Inflammatory macrophage (primary cell): ENCODE data around the gene TAGLN2.

Source experiments
- DNase-seq, 2 donors: peaks; one replicate each; pipeline ENCODE4 v3.0.0-alpha.2; 2020 to 2022
- total RNA-seq, 18 experiments: gene quantifications; one replicate each; lab custom pipeline; 2026; ENCODE audit warnings: mixed read lengths in 6 of 18, inconsistent platforms in 2 of 18; lab: John Stamatoyannopoulos, UW

Gene TAGLN2
- total RNA-seq = 129 to 223 (median 159) reads per million in 18 experiments

DNA sequence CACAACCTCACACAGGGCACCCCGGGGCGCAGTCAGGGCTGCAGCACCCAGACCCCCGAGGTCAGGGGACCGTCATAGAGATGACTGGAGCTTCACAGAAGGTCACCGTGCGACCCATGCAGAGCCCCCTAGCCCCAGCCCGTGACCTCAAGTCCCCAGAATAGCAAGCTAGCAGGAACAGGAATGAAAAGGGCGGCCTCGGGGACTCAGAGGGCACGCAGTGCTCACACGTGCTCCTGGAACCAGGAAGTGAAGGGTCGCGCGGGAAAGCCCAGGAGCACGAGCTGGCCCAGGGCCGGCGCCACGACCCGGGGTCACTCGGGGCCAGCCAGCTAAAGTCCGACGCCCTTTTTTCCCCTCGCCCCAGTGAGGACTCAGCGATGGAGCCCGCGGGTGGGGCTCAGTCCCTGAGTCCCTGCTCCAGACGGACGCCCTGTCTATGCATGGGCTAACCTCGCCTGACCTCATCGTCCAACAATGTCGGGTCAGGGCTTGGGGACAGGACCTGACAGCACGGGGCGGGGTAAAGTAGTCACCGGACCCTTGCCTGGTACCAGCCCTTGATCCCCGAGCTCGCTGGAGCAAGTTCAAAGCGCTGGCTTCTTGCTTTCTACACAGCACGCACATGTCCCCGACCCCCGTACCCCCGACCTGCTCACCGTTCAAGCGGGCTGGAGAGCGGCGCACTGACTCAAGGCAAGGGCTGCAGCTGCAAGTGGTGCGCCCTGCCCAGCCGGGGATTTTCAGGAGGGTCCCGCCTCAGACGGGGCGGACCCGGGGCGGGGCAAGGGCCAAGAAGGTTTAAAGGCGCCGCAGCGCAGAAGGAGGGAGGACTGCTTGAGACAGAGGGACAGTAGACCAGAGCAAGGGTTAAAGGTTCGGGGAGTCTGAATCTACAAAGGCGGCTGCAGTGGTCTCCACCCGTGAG lies at the start of gene TAGLN2:
TAGLN2 (minus strand) TSS at position 717 of the 928 bp plus-strand sequence. CDS start 4,998 bp downstream, outside the sequence.
- DNase-seq = peak; percentile 84 to 86

DNA sequence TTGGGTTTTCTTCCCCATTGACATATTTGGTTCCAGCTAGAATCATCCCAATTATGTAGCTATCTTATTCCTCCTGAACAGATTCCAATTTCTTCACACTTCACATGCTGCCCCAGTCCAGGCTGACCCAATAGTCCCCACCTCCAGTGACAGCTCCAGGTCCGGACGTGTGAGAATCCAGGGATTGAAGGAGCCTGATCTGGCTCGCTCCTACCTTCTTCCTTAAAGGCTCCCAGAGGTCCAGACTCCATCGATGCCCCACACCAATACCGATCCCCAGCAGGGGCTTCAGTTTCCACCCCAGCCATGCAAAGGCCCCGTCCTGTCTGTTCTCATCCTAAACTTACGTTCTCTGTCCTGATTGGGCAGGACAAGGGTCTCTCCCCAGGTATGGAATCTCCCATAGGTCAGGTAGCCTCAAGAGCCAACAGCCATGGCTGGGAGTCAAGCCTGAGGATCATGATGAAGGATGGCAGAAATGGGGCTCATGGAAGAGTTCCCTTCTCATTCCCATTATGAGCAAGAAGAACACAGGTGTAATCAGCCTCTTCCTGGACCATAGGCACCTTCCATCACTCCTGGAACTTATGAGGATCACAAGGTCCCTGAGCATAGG lies 49.2 kb upstream of the TAGLN2 start:
- DNase-seq = no peak

DNA sequence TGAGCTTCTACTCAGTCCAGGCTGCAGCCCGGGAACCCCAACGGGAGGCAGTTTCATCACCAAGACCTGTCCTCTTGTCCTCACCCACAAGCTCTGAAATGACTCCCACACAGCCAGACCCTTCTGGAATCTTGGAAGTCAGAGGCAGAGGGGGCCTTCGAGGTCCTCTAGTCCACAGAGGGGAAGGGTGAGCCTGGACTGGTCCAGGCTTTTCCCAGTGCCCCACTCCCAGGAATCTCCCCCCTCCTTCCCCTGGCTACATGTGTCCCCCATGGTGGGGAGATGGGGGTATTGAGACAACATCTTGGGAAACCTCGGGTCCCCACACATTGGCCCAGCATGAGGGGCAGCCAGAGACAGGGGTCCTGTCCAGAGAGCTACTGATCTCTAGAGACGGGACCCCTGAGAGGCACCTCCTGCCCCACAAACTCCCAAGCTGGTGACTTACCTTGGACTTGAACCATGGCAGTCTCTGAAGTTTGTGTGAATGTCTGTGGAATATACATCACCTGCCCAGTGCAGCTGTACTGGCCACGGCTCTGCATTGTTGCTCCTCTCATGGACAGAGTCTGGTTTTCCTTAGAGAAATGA lies 48.1 kb upstream of the TAGLN2 start:
- no peak for DNase-seq

DNA sequence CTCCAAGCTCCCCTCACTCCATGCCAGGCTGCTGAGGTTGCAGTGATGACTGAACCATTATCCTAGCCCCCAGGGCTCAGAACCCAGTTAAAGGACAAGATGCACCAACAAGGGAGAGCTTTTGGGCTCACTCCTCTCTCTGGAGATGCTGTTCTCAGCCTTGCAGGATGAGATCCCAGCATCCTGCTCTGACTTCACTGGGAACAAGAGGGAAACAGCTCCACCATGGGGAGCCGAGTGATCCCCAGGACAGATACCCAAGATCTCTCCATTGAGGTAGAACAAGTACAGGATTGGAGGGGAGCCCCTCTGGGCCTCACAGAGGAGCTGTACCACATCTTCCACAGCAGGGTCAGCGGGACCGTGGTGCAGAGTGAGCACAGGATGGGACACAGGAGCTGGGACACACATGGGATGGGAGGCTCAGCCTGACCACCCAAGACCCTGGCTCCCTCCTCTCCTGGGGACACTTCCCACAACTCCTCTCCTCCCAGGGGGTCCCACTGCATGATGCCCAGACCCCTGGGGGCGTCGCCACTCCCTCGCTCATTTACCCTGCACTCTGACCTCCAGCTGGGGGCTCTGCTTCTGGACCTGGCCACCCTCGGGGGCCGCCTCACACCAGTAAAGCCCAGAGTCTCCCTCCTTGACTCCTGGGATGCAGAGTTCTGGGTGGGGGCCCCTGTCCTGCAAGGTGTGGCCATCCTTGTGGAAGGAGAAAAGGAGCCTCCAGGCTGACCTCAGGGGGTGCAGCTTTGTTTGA lies 47.3 kb upstream of the TAGLN2 start:
- DNase-seq = no peak

- DNase-seq = no peak
Measured at GRCh38 chr1:159970932-159971342, 45.6 kb upstream of the TAGLN2 start.

GRCh38 chr1:159968901-159969300 lies 43.6 kb upstream of the TAGLN2 start:
- no peak for DNase-seq

GRCh38 chr1:159965263-159965662 lies 40.0 kb upstream of the TAGLN2 start:
- no peak for DNase-seq

DNA sequence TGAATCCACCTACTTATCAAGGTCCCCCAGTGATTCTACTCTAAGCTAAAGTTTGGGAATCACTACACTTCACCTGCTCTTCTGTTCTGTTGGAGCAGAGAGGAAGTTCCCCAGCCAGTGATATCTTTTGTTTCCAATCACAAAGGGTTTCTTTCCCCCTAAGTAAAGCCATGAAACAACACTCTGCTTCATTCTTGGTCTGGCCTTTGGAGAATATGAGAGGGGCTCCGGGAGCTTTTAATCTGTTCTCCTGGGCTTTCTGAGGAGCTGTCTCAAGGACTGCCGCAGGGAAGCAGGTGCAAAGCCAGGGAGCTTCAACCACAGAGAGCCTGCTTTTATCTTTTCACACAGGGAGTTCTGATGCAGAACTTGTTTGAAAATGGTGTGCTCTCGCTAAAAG lies 38.8 kb upstream of the TAGLN2 start:
- no peak for DNase-seq

DNA sequence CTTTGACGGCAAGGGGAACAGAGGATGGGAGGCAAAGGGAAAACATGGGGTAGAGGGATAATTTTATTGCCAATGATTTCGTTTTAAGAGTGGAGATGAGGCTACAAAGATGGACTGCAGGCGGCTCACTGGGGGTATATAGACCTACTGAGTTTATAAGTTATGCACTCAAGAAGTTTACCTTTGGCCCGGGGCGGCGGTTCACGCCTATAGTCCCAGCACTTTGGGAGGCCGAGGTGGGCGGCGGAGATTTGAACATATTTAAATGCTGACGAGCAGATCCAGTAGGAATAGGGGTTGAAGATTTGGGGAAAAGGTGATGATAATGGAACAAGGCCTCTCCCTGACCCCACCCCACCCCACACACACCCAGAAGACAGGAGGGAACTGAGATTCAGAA lies 36.9 kb upstream of the TAGLN2 start:
- no peak for DNase-seq

- DNase-seq = no peak
Measured at GRCh38 chr1:159961636-159962035, 36.3 kb upstream of the TAGLN2 start.

DNA sequence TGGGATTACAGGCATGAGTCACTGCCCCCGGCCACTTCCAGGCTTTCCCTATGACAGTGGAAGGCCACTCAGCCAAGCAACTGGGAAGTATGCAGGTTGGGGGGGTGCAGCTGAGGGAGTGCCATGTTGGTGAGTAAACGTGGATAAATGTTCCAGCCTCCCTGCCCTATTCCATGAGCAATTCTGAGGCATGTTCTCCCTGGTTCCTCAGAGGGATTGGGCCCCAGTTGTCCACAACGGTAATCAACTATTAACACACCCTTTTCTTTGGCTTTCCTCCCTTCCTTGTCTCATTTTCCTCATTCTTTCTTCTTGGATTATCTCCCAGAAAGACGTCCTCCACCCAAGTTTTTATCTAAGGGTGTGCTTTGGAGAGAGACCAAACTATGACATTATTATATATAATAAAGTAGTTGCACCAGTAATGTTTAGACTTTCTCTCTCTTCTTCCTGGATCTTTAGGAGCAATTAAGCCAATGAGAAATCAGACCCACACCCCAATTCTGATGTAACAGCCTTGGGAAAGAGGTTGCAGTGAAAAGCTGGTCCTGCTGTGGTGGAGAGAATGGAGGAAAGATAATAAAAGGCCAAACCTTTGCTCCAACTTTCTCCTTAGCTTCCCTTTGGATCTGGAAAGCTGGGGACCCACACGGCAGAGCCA lies 35.5 kb upstream of the TAGLN2 start:
- no peak for DNase-seq

- no peak for DNase-seq
Measured at GRCh38 chr1:159959451-159959850, 34.1 kb upstream of the TAGLN2 start.

DNA sequence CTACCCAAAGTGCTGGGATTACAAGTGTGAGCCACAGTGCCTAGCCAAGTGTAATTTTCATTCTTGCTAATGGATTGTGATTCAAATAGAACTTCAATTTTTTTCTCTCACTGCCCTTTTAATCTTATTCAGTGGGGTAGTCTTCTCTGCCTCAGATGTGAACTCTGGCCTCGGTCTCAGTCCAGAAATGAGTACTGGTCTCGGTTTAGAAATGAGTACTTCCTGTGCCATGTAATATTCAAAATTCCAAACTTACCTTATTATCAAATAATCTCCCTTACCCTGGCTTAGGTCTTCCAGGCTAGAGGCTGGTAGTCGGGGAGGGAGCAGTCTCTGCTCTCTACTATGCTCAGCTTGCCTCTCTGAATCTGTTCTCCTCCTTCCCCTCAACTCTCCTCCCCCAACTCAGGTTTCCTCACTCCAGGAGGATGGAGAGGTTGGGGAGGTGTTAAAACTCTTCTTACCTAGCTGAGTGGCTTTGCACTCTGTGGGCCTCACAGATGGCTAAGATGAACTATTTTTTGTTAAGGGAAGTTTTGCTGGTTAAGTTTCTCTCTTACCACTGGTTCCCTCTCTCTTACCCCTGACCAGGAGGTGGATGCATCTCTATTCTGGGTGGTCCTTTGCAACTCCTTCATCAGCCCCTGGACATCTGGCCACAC lies 33.5 kb upstream of the TAGLN2 start:
- DNase-seq = no peak

DNA sequence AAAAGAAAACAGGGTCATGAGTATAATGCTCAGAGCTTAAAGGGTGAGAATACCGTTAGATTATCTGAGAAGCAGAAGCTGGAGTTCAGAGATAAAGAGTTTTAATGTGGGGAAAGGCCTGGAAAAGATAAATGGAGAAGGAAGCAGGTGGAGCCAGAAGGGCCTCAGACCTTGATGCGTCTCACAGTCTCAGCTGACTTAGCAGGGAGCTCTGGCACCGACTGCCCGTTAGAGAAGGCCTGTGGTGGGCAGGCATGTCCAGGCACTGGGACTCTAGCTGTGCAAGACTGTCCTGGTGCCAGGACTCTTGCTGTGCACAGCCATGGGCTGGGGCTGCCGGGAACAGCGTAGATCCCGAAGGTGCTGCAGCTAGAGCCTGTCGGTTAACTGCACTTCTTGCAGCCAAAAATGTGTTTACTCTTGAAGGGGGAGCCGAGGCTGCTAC lies 32.5 kb upstream of the TAGLN2 start:
- no peak for DNase-seq

DNA sequence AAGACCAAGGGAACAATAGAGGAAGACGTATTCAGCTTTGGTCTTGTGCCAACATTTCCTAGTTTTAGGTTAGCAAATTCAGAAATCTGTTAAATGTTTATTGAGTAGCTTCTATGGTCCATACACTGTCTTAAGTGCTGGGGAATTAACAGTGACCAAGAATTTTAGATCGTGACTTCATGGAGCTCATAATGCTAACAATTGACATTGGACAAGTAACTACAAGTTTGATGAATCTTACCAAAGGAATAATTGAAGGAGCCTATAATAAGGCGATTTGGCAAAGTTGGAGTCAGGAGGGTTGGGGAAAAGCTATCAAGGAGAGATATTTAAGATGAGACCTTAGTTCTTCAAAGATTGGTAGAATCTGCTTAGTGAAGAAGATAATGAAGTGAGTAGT lies 30.1 kb upstream of the TAGLN2 start:
- no peak for DNase-seq

- peak; percentile 74 to 85 for DNase-seq
Measured at GRCh38 chr1:159953536-159954515, 28.5 kb upstream of the TAGLN2 start, which contains the start of gene SLAMF9. TSS of gene SLAMF9 (minus strand) at chr1:159954237. CDS start at chr1:159954137, 100 bp downstream.

GRCh38 chr1:159952932-159953331 lies 27.6 kb upstream of the TAGLN2 start:
- DNase-seq = no peak

DNA sequence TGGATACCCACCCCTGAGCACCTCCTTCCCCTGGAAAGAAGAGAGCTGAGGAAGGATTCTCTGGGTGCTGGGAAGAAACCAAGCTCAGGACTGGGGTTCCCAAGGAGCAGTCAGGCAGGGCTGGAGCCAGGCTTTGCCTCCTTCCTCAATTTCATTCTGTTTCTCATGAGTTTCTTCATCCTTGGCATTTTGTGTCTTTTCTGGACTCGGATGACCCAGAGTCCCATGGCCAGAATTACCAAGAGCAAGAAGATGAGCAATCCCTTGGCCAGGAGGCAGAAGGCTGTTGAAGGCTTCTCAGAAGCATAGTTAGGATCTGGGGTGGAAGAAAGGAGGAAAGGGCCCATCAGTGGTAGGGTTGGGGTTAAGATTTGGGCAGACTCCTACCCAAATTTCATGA lies 26.2 kb upstream of the TAGLN2 start:
- DNase-seq = peak; percentile 82 to 85

GRCh38 chr1:159951016-159951415 lies 25.7 kb upstream of the TAGLN2 start:
- DNase-seq = no peak

GRCh38 chr1:159949981-159950381 lies 24.7 kb upstream of the TAGLN2 start:
- peak; percentile 65 to 67 for DNase-seq
